GM18507 (cell line): Measurements from ENCODE around the gene CHID1.

Experiments
- DNase-seq: peaks from one replicate; pipeline ENCODE4 v3.0.0; 2011; ENCODE audit warnings: low read depth; ENCODE audit not compliant: insufficient read length; ENCODE audit errors: extremely low spot score
- FAIRE-seq: peaks from 2 replicates; lab custom pipeline; 2011; peaks lifted over from hg19 to GRCh38; lab: Jason Lieb, UNC

CHID1 gene

DNA sequence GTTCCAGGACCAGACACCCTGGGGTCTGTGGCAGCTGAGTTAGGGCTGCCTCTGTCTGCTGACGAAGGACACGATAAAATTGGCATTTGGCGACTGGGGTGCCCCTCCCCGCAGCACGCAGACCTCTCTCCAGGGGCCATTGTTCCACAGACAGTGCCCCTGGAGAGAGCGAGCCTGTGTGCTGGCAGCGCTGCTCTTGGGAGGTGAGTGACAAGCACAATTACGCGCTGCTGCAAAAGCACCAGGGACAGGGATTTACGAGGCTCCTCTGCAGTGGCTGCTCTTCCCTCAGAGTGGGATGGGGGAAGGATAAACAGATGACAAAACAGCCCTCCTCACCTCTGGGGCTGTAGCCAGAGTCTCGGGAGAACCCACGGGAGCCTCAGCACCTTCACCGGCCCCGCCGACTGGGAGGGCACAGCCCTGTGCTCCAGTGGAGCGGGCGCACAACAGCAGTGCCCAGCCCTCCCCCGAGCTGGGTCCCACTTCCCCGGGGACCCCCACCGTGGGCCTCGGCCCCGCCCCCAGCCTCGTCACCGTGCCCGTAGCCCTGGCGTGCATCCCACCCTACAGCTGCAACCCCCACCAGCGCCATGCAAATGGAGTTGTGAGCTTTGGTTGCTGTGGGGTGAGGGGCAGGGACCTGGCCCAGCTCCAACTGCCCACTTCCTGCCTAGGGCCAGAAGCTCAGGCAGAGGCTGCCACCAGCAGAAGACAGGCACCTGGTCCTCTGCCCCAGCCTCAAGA is 19.6 kb downstream of the CHID1 start:
- no peak for FAIRE-seq

DNA sequence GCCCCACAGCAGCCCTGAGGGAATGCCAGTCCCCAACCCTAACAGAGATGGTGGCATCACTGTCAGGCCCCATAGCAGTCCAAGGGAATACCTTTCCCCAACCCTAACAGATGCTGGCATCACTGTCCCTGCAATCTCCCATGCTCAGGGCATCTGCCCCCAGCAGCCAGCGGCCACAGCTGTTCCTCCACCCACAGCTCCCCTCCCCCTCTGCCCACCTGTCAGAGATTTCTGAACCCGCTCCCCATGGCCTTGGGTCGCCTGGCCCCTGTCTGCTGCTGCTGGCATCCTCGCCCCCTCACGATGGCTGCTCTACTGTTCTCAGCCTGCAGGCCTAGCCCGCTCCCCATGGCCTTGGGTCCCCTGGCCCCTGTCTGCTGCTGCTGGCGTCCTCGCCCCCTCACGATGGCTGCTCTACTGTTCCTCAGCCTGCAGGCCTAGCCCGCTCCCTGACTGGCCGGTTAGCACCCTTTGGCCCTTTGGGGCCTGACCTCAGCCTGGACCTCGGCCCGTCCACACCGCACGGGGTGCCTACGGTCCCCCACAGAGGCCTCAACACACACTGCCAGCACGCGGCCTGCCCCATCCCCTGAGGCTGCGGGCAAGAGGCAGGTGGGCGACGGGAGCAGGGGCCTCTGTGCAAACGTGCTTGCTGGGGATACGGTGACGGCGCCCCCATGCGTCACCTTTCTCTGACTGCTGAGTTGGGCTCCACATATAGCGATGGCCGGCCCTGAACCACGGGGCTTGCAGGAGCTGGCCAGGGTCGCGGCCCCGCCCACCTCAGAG is 20.7 kb downstream of the CHID1 start:
- DNase-seq (no peak), FAIRE-seq (no peak)

More for the DNA sequence above, 19.6 kb downstream of the CHID1 start:
- no peak for DNase-seq

DNA sequence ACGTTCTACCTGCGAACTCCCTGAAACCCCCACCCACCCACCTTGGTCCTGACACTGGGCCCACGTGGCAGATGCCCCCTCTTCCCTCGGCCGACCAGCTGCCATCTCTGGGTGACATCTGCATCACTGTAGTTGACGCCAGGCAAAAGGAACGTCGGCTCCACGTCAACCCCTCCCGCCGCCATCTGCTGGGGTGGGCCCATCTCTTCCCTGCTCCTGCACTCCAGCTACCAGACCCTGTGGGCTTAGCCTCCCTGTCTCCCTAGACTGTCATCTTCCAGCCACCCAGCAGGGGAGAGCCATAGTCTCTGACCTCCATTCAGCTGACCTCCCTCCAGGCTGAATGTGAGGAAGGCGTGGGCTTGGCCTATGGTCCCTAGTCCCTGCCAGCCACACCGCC is 21.4 kb downstream of the CHID1 start:
- no peak for DNase-seq

DNA sequence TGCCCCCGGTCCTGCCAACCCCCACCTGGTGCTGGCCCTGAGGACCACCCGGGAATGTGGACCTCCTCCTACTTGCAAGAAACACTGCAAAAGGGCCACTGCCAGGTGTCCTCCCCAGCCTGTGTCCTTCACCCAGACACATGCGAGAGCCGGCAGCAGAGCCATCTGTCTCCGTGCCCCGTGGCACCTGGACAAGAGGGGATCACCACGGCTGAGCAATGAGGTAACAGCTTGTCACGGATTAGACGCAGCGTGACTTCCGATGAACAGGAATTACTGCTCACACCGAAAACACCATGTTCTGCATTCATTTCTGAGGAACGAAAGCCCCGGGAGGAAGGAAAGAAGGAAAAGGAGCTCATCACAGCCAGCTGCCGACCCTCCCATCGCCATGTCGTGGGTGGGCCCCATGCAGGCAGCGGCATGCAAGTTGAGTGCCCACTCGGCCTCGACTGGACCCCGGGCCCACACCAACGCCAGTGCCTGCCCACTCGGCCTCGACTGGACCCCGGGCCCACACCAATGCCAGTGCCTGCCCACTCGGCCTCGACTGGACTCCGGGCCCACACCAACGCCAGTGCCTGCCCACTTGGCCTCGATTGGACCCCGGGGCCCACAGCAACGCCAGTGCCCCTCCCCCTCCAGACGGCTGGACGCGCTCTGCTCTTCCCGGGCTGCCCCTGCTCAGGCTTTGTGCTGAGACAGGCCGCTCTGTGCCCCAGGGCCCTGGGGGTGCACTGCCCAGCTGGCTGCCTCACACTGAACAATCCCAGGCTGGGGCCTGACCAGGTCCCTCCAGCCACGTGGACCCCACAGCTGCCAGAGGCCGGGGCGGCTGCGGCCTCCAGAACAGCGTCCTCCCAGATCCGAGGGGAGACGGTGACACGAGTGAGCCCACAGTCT is 22.0 kb downstream of the CHID1 start:
- no peak for DNase-seq
- FAIRE-seq, result no peak

More for the DNA sequence above, 21.4 kb downstream of the CHID1 start:
- no peak for FAIRE-seq

DNA sequence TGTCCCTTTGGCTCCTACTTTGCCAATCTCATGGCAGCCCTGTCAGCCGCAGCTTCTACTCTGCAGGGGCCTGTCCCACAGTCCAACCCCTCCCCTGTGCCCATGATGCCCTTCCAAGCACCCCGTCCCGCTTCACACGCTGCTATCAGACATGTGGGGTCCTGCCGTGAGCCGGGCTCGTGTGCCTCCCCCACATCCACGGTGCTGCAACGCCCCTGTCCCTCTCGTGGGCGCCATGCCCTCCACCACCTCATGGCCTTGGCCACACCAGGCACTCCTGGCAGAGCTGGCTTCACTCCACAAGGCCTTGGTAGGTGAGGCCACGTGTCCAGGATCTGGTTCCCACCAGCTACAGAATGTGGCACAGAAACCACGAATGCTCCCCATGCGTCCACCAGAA is 23.0 kb downstream of the CHID1 start:
- FAIRE-seq (no peak), DNase-seq (no peak)

DNA sequence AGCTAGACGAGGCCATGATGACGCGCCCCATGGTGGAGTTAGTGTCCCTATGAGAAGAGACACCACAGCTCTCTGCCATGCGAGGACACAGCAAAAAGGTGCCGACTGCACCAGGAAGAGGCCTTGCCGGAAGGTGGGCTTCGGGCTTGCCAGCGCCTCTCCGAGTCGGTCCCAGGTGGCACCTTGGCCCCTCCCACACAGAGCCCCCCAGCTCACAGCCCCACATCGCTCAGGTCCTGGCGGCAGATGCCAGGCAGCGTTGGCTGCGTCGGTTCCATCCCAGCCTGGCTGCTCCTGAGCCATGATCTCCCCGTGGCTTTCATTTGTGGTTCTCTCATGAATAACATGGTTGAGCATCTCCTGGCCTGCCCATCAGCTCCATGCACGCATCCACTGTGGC is 24.0 kb downstream of the CHID1 start:
- no peak for FAIRE-seq

DNA sequence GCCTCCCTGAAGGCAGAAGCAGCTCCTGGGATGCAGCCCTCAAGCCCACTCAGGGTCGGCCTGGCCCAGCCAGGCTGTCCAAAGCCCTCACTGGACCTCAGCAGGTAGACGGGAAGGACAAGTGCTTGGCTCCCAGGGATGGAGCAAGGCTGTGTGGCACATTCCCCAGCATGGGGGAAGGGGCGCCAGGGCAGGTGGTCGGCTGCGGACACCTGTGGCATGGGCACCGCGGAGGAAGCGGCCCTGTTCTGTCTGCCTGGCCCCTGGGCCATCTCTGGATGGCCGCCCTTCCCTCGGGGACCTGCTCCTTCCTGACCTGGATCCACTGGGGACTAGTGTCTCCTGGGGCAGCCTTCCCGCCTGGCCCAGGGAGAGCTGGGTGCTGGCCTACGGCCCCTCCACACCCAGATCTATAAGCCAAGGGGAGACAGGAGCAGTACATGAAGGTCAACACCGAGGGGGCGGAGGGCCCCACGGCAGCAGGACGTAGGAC is 26.0 kb downstream of the CHID1 start:
- no peak for FAIRE-seq

More for the DNA sequence above, 24.0 kb downstream of the CHID1 start:
- DNase-seq, result no peak

DNA sequence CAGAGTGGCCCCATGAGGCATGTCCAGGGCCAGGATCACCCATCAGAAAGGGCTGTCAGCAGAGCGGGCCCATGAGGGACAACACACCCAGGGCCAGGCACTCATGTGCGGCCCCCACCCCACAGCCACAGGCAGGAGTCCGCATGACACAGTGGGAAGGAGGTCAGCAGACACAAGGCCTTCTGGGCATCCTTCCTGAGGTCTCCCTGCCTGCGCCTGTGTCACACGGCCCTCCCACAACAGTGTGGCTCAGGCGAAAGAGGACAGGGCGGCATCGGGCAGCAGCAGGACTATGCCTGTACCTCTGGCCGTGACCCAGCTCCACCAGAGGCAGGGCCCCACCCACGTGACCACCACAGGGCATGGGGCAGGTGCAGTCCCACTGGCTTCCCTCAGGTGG is 27.1 kb downstream of the CHID1 start:
- no peak for FAIRE-seq
- DNase-seq, result no peak

More for the DNA sequence above, 26.0 kb downstream of the CHID1 start:
- no peak for DNase-seq

DNA sequence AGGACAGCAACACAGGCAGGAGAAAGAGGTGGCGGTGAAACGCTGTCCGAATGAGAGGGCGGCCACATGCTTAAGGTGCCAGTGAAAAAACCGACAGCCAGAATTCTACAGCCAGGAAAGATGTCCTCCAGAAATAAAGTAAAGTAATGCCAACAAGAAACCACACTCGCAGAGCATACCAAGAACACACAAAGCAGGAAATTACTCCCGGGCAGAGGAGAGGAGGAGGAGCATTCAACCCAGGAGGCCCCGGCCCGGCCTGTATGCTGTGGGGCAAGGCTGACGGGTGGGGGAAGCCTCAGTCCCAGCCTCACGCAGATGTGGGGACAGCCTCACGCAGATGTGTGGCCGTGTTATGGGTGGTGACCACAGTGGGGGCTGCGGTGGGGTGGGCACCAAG is 28.0 kb downstream of the CHID1 start:
- no peak for FAIRE-seq
- no peak for DNase-seq

DNA sequence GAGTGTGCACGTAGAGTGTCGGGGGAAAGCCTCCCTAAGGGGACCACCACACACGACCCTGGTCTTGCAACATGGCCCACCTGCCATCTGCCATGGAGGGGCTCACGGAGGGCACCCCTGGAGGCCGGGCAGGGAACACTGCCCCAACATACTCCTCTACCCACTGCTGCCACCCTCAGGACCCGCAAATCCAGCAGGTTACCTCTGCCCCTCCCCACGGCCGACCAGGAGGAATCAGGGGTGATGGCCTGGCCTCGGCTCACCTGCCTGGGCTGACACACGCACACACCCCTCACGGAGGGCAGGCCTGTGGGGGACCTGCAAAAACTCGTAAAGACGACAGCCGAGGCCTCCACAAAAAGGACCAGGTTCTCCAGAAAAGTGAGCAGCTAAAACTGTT is 30.2 kb downstream of the CHID1 start:
- FAIRE-seq, result no peak
- DNase-seq, result no peak

DNA sequence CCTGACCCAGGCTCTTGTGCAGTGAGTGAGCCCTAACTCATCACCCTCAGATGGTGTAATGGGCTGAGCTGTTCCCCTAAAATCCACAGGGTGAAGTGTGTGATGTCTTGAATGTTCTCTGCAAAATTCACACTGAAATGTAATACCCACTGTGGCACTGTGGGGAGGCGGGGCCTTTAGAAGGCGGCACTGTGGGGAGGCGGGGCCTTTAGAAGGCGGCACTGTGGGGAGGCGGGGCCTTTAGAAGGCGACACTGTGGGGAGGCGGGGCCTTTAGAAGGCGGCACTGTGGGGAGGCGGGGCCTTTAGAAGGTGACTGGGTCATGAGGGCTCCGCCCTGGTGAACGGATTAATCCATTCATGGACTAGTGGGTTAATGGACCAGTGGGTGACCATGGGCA is 33.0 kb downstream of the CHID1 start:
- no peak for FAIRE-seq

DNA sequence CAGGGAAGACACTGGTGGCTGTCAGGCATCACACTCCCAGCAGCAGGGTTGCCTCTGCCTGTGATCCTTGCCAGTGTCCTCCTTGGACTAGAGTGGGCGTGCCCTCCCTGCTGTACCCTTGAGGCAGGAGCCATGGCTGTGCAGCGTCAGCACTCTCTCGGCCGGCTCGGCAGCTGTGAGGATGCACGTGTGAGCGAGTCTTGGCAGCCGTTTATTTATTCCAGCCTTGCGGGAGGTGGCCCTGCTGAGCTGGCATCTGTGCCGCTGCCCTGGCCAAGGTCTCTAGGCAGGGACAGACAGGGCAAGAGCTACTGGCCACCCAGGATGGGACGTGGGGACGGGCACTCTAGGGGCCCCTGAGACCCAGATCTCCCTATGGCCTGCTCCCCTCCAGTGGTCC is 34.1 kb downstream of the CHID1 start:
- FAIRE-seq, result no peak
- no peak for DNase-seq

More for the DNA sequence above, 33.0 kb downstream of the CHID1 start:
- no peak for DNase-seq

DNA sequence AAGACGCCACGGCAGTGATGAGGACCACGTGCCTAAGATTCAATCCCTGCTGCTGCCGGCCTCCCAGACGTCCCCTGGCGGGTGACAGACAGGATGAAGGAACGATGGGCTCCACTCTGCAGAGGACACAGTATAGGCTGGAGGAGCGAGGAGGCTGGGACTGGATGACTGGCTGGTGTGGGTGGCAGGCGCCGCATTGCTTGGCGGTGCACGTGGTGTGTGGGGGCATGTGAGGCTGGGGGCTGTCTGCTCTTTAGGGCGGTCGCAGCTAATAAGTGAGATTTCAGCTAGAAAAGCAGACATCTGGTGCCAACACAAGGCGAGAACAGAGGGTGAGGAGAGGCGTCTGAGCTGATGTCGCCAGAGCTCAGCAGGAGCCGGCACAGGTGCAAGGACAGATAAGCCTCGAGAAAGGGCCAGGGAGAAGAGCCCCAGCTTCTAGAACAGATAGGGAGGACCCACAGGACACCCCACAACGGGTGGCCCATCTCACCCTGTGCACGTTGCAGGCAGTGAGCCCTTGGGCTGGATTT is 34.8 kb downstream of the CHID1 start:
- FAIRE-seq (no peak), DNase-seq (no peak)

DNA sequence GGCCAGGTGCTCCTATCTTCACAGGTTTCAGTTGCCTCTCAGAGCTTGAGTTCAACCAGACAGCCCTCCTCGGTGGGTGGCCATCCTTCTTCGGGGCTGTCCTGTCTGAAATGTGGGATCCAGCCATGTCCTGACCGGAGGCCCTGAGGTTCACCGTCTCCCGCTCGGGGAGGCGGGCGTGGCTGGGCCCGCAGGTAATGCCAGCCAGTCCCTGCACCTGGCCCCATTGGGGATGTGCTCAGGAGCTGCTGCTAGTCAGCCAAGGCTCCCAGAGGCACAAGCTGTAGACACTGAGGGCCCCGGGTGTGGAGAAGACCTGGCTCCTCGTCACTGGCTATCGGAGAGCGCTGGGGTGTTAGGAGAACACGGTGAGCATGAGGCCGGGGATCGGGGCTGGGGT is 35.4 kb downstream of the CHID1 start:
- DNase-seq (no peak), FAIRE-seq (no peak)

DNA sequence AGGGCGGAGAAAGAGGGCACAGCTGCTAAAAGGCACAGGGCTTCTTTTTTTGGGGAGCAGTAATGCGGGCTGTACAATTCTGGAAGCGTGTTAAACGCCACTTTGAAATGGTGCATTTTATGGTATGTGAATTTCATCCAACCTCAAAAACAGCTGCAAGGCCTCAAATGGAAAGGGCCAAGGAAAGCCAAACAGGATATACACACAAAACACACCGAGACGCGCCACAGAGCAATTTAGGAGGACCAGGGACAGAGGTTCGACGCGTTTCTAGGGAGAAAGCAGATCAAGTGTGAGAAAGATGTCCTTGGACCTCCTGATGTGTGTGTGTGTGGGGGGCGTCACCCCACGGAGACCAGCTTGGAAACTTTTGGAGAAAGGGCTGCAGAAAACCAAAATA is 36.9 kb downstream of the CHID1 start:
- no peak for FAIRE-seq

DNA sequence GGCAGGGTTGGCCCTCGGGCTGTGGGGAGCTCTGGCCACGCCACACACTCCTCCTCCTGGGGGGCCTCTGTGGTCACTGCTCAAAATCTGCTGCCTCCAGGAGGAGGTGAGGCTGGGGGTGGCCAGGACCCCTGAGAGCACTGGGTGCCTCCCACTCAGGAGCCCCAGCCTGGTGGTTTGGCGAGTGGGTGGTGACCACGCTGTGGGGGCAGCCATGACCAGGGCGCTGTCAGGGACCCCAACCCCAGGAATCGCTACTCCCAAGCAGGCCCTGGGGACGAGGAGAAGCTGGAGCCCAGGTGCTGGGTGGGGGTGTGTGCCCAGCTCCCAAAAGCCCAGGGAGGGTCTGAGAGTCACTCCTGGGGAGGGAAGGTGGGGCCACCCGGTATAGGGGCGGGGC is 37.8 kb downstream of the CHID1 start:
- no peak for FAIRE-seq

More for the DNA sequence above, 36.9 kb downstream of the CHID1 start:
- DNase-seq, result no peak

DNA sequence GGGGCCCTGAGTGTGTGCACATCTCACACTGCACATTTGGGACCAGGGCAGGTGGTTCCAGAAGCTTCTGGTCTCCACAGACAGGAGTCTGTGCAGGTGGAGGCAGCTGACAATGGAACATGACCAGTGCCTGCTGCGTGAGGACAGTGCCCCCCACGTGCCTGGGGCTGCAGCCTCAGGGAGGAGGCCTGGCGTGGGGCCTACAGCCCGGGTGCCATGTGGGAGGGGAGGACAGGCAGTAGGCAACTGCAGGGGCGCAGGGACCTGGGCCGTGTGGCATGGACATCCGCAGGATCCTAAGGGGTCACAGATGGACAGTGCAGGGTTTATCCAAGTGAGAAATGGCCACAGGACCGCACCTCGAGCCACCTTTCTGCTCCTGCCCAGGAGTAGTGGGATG is 39.1 kb downstream of the CHID1 start:
- DNase-seq, result no peak
- no peak for FAIRE-seq

More for the DNA sequence above, 37.8 kb downstream of the CHID1 start:
- DNase-seq, result no peak

DNA sequence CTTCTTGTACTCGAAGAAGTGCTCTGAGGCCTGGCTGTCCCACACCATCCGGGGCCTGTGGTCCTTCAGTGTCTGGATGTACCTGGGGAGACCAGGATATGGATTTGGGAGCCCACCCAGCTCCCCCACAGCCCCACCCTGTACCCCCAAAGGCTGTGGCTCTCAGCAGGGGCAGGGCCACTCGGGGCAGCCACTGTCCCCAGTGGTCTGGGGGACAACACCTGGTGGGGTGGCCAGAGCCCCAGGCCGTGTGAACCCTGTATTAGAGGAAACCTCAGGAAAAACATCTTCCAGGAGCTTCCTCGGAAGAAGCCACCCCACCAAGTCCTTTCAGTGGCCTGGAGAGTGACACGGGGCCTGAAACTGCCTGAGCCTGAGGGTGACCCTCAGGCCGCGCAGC is 40.2 kb downstream of the CHID1 start:
- no peak for FAIRE-seq
- no peak for DNase-seq

DNA sequence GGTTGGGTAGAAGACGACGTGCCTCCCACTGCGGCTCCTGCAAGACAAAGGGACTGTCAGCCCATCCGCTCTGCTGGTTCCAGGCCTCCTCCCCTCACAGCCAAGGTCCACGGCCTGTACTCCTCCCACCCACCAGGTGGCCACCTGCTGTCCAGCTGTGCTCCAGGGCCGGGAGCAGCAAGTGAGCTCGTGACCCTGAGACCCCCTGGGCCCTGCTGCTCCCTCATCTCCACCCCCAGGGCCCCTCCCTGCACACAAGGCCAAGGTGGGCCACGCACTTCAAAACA is 40.5 kb downstream of the CHID1 start:
- FAIRE-seq (no peak), DNase-seq (no peak)
